Activated naive CD4-positive, alpha-beta T cell (primary cell): ENCODE results near the gene SLC22A4.
A peak's percentile ranks its signal among the peaks of the same experiment; 100 is the strongest.

Experiments
- DNase-seq, 4 experiments: peaks; one replicate each; lab custom pipeline; 2025; lab: John Stamatoyannopoulos, UW

The SLC22A4 gene

DNA sequence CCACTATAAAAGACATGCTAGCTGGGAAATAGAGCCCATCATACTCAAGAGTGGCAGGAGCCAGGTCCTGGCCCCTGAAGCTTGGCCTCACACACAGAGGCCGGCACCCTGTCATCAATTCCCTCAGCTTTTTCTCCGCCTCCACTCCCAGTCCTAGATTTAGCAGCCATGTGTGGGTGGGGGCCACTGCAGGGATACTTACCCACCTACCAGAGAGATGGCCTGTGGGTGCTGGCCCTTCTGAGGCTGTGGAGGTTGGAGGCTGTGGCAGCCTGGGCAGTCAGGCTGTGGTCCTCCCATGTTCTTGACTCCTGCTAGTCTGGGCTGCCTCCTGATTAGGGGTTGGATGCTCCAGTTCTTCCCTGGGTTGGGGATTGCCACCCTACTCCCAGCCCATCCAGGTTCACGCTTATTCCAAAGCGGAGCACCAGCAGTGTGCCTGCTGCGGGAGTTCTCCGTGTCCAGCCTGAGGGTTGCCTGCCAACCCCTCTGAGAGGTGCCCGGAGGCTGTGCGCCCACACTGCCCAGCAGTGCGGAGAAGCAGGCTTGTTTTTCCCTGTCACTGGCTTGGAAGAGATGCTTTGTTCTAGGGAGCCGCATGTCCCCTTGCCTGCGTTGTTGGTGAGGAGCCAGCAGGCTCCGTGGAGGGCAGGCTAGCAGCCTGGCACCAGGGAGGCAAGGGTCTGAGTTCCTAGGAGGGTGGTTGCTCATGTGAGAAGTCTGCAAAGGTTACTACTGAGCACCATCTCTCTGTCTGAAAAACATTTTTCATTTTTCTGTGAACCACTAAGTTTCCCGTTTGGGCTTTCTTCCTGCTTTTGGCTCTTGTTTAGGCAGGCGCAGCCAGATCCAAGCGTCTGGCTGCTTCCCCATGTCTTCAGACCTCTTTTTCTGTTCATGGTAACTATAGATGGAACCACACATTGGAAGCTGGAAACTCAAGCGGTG lies 82.8 kb downstream of the SLC22A4 start:
- DNase-seq: no peak

GRCh38 chr5:132377738-132378137 lies 83.5 kb downstream of the SLC22A4 start:
- DNase-seq: no peak

- DNase-seq: no peak
Measured at GRCh38 chr5:132378580-132378979, 84.4 kb downstream of the SLC22A4 start.

- DNase-seq: no peak
Measured at GRCh38 chr5:132380047-132380446, 85.9 kb downstream of the SLC22A4 start.

- DNase-seq: no peak
Measured at GRCh38 chr5:132380741-132381140, 86.5 kb downstream of the SLC22A4 start.

DNA sequence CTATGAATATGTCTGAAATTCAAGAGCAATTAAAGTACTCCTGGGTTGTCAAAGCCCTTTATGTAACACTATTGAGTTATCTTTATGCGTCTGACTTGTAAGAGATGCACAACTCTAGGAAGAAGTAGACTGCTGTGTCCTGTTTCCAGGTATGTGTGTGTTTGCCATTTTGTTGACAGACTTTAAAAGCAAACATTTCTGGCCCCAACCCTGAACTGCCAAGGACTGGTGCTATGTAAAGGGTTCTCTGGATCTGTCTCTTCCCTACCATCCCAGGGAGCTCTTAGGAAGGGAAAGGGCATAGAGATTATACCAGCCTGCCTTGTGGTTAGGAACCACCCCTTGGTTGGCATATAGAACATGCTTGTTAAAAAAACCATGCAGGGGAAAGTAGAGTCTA lies 87.4 kb downstream of the SLC22A4 start:
- DNase-seq: no peak

DNA sequence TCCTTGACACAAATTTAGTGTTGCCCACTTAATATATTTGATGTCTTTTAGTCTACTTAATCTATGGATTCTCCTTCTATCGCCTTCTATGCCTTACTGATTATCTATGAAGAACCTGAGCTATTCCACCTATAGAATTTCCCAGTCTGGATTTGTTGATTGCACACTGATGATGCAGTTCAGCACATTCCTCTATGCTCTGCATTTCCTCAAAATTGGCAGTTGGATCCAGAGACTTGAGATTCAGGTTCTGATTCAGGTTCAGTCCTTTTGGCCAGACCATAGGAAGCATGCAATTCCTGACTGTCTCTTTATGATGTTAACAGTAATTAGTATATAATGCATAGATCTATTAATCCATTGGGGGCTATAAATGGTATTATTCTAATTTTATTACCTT lies 89.1 kb downstream of the SLC22A4 start:
- DNase-seq: no peak

DNA sequence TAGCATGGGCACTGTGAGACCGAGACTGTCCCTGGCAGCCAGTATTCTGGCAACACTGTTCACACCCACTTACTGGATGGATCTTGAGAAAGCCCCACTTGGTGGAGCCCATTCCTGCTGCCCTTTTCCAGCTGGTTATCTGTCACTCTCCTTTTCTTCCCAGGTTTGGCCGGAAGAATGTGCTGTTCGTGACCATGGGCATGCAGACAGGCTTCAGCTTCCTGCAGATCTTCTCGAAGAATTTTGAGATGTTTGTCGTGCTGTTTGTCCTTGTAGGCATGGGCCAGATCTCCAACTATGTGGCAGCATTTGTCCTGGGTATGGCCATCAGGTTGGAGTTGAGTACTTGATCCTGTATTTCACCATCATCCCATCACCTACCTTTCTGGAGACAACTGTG lies 89.8 kb downstream of the SLC22A4 start:
- no peak for DNase-seq

DNA sequence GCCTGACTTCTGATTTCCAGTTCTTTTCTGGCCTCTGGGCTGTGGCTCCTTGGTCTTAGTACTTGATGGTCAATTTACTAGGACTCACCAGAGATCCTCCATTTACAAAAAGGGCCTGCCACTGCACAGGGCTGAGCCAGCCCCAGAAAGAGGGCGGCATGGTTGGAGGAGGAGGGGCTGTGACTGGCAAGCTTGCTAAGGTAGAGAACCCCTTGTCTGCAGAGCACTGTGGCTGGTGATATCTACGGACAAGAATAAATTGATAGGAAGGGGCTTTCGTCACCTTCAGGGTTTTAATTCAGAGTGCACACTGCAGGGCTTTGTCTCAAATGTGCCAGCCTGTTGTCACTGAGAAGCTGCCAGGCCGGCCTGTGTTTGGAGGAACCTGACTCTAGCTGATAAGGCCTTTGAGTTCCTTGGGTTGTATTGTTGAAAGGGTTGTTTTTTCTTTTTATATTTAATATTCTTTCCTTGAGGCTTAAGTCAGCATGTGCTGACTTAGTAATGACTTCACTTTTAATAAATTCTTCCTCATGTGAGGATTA lies 90.4 kb downstream of the SLC22A4 start:
- no peak for DNase-seq

DNA sequence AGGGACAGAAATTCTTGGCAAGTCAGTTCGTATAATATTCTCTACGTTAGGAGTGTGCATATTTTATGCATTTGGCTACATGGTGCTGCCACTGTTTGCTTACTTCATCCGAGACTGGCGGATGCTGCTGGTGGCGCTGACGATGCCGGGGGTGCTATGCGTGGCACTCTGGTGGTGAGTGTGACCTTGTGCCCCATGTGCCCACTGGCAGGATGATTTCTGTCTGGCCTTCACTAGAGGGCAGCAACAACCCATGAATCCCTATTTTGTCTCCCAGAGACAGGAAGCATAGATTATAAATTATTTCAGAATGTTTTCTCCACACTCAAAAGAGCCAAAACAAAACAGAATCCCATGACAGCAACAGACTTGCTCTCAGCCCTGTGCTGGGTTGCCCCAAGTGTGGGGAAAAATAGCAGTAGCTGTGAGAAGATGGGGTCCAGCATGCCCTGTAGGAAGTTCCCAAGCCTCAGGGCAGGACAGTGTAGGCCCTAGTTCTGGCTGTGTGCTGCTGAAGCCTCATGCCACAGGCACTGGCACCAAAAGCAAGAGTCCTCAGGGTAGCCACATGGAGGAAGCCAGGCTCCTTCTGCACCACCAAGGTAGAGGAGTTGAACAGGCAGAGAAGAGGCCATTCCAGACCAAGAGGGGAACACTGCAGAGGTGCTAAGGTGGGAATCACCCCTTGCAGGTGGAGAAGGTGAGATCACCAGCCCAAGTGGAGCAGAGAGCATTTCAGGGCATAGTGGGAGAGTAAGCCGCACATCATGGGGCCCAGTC lies 91.3 kb downstream of the SLC22A4 start:
- peak in 2 of 4 experiments; percentile 26 to 52 for DNase-seq

DNA sequence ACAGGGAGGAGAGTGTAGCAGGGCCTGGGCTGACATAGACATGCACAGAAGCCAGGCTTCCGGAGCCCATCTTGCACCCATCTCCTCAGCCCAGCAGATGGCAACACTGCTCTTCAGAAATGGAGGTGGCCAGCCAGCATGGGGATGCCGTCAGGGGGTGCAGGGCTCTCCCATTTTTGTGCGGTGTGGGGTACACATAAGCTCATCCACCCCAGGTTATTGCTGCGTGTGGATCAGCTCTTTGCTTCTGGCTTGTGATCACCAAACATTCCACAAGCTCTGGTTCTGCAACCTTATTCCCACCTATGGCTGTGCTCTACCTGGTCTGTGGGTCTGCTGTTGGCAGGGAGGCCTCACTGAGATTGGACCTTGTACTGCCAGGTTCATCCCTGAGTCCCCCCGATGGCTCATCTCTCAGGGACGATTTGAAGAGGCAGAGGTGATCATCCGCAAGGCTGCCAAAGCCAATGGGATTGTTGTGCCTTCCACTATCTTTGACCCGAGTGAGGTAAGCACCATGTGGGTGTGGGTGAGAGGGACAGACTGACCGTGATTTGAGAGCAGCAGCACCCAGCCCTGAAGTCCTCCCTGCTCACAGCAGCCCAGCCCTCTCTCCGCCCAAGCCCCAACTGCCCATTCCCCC lies 92.6 kb downstream of the SLC22A4 start:
- peak; percentile 27 to 67 (median 46) for DNase-seq

DNA sequence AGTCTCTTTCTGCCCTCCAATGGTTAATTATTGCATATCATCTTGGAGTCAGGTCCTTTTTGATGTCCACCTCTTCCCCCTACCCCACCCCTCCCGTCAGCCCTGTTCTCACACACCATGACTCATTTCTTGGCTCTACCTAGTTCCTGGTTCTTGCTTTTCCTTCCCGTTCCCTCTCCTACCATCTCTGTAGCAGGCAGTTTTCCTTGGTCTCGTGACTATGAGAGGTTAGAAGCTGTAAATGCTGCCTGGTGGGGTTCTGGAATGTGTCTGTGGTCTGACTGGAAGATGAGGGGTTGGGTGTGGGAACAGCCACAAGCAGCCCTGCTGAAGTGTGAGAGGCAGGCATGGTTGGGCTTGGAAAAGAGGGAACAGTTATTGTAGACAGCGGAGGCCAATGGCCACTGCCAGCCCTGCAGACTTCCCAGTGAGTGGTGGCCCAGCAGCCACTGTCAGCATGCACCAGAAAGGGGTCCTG lies 93.5 kb downstream of the SLC22A4 start:
- no peak for DNase-seq

DNA sequence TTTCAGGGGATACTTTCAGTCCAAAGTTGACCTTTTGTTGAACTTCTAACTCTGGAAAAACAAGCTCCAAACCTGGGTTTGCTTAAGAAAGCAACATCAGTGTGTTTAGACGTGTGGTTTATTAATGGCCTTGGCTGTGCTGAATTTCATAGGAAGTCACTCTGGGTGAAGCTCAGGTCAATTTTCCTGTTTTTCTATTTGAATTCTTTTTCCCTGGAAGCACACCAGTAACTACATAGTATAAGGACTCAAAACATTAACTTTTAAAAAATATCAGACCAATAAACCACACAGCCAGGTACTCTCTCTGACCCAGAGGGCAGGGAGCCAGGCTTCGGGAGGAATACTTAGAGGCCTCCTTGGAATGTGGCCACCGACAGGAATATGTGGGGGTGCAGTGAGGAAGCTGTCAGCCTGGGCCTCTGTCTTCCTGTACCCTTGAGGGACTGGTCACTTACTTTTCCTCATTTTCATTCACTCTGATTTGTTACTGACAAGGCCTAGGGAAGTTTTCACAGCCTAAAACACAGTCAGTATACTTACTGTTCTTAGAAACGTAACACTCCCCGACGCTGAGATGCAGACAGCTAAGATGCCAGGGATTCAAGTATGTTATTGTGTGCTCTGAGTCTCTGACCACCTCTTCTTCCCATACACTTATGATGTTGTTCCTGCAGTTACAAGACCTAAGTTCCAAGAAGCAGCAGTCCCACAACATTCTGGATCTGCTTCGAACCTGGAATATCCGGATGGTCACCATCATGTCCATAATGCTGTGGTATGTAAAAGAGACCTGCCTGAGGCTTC lies 94.3 kb downstream of the SLC22A4 start:
- DNase-seq: no peak

DNA sequence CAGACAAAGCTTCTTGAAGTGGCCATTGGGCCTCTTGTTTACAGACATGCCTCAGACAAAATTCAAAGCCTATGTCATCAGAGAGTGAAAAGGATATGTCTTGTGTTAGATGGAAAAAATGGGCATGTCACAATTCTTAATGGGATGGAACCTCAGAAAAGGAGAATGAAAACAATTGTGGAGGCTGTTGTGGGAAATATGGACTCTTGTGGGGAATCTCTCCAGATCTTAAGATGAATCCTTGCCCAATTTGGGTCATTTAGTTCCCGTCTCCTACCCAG lies 94.8 kb downstream of the SLC22A4 start:
- DNase-seq: no peak

DNA sequence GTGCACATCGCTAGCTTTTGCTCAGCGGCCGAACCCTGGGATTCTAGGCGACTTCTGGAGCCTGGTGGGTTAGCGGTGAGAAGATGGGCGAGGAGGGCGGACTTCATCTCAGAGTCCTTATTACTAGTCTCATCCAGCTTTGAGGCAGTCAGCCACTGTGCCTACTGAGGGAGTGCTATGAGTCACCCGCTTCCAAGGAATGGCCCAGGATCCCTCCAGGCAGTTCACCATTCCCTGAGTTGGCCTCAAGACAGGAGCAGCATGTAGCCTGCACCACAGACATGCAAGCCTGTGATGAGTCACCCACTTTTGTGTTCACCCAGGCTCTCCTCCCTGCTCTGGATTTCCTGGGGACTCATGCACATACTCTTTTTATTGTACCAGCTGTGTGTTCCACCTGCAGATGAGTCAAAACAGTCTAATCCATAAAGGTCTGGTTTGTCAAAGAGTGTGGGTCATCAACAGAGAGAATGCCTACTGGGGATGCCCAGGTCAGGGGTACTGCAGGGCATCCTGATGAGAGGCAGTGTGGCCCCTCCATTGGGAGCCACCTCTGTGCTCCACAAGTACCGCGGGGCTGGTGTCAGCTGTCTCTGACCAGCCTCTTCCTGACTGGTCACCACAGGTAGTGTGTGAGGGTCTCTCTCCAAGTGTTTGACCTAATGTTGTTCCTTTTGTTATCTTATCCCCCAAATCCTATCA lies 95.5 kb downstream of the SLC22A4 start:
- DNase-seq: peak in 1 of 4 experiments; percentile 9

DNA sequence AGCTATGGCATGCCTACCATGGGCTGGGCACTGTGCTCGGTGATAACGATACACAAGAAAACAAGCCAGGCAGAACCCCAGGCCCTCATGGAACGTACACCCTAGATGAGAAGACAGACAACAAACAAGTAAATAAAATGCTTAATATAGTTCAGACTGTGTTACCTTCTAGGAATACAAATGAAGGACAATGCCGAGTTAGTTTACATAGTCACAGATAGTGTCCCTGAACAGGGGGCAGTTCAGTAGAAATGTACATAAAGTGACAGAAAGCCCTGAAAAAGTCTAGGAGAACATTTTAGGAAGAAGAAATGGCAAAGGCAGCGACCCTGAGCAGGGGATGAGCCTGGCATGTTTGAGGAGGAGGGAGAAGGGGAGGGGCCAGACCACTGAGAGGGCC lies 97.1 kb downstream of the SLC22A4 start:
- DNase-seq: no peak

DNA sequence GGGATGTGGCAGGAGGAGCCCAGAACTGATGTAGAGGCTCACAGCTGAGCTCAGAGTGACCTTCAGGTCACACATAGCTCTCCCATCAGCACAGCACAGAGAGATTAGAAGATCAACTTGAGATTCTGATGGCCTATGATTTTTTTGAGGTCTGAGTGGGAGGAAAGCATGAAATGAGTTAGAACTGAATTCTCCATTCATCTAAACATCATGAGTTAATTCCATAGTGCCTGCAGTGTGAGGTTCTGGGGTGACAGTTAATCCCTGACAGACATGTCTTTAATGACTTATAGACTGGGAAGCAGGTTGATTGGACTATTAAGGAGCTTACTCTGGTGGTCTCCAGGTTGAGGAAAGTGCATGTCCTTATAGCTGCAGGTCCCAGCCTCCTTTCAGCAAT lies 97.7 kb downstream of the SLC22A4 start:
- DNase-seq: no peak

GRCh38 chr5:132392411-132392810 lies 98.2 kb downstream of the SLC22A4 start:
- DNase-seq: no peak

DNA sequence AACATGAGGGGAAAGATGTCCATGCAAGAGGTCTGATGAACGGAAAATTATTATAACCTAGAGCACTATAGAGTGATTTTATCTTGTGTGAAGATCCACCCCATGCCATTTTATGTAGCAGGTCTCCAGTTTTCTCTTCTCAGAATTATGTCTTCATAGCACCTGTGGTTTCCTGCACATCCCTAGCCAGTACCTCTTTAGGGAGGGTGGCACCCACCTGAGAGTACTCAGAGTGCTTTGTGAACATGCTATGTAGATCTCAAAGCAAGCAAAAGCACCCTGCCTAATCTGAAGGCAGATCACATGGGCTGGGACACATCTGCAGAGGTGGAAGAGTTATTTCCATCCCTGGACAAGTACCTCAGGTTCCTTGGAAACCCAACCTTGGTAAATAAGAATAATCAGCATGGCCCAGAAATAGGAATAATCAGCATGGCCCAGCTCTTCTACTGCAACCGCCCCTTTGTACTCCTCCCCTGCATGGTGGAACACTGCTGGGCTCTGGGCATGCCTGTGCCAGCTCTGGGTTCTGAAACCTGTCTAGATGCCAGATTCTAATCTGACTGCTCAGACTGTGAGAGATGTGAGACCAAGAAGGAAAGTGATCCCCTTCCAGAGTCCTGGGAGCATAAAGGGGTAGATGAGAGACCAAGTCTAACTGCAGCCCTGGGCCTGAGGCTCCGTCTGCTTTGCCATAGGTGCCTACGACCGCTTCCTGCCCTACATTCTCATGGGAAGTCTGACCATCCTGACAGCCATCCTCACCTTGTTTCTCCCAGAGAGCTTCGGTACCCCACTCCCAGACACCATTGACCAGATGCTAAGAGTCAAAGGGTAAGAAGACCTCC lies 99.0 kb downstream of the SLC22A4 start:
- DNase-seq: no peak
